HEK293T (cell line): ENCODE results near the gene VRK2.

ENCODE experiments used
- ARNT ChIP-seq: fragments of 450-650 bp; IDR thresholded peaks from 2 replicates; pipeline ENCODE4 v1.6.1; 2017; ENCODE audit warnings: mild to moderate bottlenecking
- CTBP1 ChIP-seq: fragments of 450-650 bp; IDR thresholded peaks from 2 replicates; pipeline ENCODE4 v1.6.1; 2016; ENCODE audit warnings: borderline replicate concordance
- L3MBTL2 ChIP-seq: fragments of 450-650 bp; conservative IDR thresholded peaks from 2 replicates; pipeline ENCODE4 v1.6.1; 2016; ENCODE audit warnings: mild to moderate bottlenecking

- TF ChIP-seq L3MBTL2 (no peak), CTBP1 (no peak), ARNT (no peak)
These were observed 94.0 kb downstream of the VRK2 start for GRCh38 chr2:58140508-58141072.
